GM18505 (cell line): ENCODE data around the gene NELFA.
"Not testable (repeated sequence)": the region's sequence is repeated elsewhere in the genome, so short reads cannot be mapped to it uniquely, and the experiment has no call there.

Experiments
- ATAC-seq: cut with Tn5 transposase; IDR thresholded peaks from one replicate; pipeline ENCODE4 v1.9.1; 2021; ENCODE audit not compliant: unreplicated experiment
- POLR2A ChIP-seq: IDR thresholded peaks from 4 replicates; pipeline ENCODE4 v1.6.1; 2011; ENCODE audit warnings: borderline replicate concordance; ENCODE audit not compliant: insufficient read depth, insufficient read length; ENCODE audit errors: extremely low read depth

Gene NELFA

DNA sequence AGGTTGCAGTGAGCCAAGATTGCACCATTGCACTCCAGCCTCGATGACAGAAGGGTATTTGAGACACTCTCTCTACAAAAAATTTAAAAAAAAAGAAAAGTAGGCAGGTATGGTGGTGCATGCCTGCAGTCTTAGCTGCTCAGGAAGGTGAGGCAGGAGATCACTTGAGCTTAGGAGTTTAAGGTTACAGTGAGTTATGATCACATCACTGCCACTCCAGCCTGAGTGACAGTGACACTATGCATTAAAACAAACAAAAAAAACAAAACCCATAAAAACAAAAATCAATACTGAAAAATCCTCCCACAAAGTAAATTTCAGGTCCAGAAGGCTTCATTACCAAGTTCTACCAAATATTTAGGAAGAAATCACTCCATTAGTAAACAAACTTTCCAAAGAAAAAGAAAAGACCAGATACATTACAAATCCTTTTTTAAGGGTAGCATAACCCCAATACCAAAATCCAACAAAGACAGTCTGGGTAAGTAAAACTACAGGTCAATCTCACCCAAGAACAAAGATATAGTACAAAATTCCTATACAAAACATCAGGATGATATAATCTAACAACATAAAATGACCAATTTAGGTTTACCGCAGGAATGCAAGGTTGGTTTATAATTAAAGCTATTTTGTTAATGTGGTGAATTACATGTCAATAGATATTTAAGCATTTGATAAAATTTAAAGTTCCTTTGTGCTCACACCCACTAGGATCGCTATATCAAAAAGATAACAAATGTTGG is 11.7 kb downstream of the NELFA start:
- no peak for ATAC-seq
- no peak for TF ChIP-seq POLR2A

DNA sequence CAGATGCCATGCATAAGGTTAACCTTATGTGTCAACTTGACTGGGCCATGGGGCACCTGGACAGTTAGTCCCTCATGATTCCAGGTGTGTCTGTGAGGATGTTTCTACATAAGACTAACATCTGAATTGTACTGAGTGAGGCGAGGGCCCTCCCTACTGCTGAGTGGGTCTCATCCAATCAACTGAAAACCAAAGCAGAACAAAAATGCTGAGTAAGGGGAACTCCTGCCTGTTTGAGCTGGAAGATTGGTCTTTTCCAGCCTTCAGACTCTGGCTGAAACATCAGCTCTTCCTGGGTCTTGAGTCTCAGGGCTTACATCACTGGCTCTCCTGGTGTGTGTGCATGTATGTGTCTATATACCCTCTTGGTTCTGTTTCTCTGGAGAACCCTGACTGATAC is 13.8 kb downstream of the NELFA start:
- no peak for TF ChIP-seq POLR2A
- ATAC-seq: no peak

GRCh38 chr4:1993718-1994516 is 14.9 kb downstream of the NELFA start:
- not testable (repeated sequence) for ATAC-seq

- TF ChIP-seq POLR2A: no peak
These were observed 15.6 kb downstream of the NELFA start for GRCh38 chr4:1993169-1993516.

GRCh38 chr4:1992468-1993168 is 16.2 kb downstream of the NELFA start:
- no peak for ATAC-seq
- TF ChIP-seq POLR2A: no peak

More at GRCh38 chr4:1993169-1993516, 15.6 kb downstream of the NELFA start:
- no peak for ATAC-seq

DNA sequence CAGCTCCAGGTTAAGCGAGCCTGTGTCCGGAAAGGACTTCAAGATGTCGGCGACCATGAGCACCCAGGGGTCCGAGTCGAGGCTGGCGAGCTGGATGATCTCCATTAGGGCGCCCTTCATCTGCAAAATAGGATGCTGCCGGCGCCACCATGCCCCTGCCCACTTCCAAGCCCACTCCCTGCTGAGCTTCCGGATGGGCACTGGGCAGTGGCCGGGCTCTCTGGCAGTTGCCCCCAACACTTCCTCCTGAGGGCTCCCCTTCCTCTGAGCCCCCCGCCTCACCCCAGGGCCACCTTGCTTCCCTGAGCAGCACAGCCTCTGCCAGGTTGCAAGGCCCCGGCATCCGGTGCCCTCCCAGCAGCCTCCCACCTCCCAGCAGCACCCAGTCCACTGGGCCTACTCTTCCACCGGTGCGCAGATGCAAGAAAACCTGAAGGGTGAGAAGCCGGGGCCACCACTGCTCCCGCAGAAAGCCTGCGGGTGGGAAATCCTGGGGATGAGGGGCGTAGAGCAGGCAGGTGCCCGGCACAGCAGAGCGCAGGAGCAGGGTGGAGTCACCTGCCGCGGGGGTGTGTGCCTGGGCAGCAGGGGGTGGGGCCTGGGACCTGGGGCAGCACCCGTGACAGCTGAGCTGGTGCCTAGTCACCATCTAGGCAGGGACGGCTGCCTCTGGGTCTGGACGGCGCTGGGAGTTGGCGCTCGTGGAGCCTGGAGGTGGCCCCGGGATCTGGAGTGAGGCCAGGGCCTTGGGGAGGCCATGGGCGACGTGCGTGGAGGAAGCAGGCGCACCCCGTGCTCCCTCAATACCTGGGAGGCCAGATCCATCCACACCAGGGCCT is 17.0 kb downstream of the NELFA start:
- no peak for TF ChIP-seq POLR2A
- no peak for ATAC-seq

DNA sequence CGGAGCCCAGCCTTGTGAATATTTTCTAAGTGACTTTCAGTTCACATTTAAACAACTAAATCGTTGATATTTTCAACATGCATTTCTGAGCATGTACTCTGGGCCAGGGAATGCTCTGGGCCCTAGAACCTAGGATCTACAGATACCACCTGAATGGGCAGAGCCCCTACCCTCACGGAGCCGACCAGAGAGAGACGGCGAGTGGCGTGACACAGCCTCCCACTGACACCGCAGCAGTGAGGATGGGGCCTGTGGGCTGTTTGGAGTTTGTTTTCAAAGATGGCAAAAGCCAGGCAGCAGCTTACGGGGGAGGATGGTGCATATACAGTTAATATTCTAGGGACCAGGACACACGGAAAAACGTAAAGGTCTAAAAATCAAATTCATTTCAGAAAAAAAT is 17.7 kb downstream of the NELFA start:
- ATAC-seq: no peak
- TF ChIP-seq POLR2A: no peak

DNA sequence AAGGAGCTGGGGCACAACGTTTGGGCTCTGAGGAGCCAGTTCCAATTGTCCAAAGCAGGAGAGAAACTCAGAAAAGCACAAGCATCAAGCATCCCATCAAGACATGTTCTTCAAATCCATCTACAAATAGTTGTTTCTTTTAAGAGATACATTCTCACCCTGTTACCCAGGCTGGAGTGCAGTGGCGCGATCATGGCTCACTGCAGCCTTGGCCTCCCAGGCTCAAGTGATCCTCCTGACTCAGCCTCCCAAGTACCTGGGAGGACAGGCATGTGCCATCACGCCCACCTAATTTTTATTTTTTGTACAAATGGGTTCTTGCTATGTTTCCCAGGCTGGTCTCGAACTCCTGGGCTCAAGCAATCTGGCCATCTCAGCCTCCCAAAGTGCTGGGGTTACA is 18.1 kb downstream of the NELFA start:
- TF ChIP-seq POLR2A: no peak
- no peak for ATAC-seq

DNA sequence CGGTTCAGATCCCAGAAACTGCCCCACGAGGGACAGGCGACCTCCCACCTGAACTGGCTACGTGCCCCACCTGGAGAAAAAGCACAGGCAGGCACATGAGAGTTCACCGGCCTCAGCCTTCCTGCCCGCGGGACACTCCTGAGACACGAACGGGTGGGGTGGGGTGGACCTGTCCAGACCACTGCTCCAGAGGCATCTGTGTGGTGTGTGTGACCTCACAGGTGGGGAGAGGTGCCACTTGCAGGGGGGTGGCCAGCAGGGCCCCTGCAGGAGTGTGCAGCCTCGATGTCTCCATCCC is 18.5 kb downstream of the NELFA start:
- no peak for ATAC-seq
- no peak for TF ChIP-seq POLR2A

DNA sequence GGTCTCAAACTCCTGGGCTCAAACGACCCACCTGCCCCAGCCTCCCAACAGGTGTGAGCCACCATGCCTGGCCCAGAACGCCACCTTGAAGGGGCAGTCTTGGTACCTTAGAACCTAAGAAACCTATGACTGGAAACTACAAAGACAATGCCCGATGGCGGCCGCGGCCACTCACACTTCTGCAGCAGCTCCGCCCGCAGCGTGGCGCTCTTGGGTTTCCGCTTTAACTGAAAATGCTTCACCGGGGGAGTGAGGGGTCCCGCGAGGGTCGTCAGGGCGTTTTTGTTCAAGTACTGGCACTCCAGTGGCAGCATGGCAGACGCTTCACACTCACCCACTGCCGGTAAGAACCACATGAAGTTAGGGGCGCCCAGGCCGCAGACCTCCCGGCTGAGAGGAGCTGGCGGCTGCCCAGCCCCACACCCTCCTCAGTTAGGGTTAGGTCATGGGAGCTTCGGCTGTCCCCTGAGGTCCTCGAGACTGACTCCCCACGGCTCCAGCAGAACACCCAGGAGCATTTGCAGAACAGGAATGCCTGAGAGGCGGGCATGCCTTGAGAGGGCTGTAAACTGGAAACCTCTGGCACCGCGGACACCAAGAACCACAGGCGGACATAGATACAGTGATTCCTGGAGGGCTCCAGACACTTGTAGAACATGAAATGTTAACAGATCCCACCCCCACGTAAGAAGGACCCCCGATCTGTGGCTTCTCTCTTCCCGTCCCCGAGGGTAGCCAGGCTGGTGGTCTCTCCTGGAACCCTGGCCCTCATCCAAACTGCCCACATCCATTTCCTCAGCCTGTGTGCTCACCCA is 19.0 kb downstream of the NELFA start:
- no peak for TF ChIP-seq POLR2A
- ATAC-seq: no peak

DNA sequence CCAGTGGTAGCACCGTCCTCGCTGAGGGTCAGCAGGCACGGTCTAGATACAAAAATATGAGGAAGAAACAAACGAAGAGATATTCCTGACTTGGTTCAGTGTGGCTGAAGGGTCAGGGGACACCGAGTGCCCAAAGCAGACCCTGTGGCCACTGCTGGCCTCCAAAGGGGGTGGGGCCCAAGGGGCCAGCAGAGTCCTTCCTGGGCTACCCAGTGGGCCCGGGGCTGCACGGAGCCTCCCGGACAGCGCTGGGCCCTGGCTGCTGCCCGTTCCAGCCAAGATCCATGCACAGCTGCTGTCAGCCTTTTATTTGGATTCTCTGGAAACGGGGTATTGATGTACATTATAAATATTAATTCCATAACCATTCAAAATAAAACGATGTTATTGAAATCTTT is 20.4 kb downstream of the NELFA start:
- no peak for TF ChIP-seq POLR2A
- ATAC-seq: no peak

GRCh38 chr4:1987721-1988326 is 20.9 kb downstream of the NELFA start:
- TF ChIP-seq POLR2A: no peak
- ATAC-seq: no peak
